ENCODE data around the gene SLC22A3.
"Not testable (repeated sequence)": the region's sequence is repeated elsewhere in the genome, so short reads cannot be mapped to it uniquely, and the experiment has no call there.

SLC22A3 gene

GRCh38 chr6:160336200-160336599, 12.0 kb upstream of the SLC22A3 start:
- DNase-seq (ENCODE audit: low spot score): no peak

GRCh38 chr6:160337301-160337700, 10.9 kb upstream of the SLC22A3 start:
- DNase-seq (ENCODE audit: low spot score): no peak

GRCh38 chr6:160337991-160338390, 10.2 kb upstream of the SLC22A3 start:
- no peak for DNase-seq (ENCODE audit: low spot score)

GRCh38 chr6:160343144-160343543, 5.0 kb upstream of the SLC22A3 start:
- no peak for DNase-seq (ENCODE audit: low spot score)

- no peak for DNase-seq (ENCODE audit: low spot score)
These were observed 3.9 kb upstream of the SLC22A3 start for GRCh38 chr6:160344271-160344670.

DNA sequence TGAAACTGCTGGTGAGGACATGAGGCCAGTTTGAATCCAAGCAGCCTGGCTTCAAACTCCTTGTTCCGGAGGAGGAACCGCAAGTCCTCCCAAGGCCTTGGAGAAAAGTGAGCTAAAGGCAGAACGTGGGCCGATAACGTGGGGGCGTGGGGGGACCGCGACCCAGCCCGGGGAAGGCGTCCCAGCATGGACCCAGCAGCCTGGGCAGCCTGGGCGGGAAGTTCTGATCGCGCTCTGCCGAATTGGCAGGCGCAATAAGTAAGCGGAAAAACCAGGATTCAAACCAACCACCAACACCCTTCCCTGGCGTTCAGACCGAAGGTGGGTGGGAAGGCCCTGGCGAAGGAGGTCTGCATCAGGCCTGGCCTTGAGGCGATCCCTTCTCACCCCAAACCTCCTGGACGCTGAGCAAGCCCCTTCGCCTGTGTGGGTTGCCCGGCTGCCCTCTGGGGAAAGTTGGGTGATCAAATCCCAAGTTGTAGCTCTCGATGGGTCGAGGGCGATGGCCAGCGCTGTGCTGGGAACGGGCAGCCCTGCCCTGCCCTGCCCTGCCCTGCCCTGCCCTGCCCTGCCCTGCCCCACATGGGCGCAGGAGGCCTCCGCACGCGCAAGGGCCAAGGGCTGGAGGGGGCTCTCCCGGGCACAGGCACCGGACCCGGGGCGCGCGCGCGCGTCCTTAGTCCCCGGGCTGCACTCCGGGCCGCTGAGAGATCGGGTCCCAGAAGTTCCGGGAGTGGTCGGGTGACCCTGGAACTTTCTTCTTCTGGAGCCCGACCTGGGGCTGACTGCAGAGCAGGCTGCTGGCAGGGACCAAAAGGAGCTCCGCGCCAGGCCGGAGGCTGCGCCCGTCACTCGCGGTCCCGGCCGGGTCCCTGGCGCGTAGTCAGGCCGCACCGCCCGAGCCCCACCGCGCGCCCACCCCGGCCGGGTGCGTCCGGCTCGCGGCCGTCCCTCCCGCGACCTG, 637 bp upstream of the SLC22A3 start:
- DNase-seq (ENCODE audit: low spot score): no peak

GRCh38 chr6:160349020-160349441, 853 bp downstream of the SLC22A3 start:
- DNase-seq (ENCODE audit: low spot score): no peak

GRCh38 chr6:160349814-160350350, 1.7 kb downstream of the SLC22A3 start:
- DNase-seq (ENCODE audit: low spot score): no peak

- DNase-seq (ENCODE audit: low spot score): no peak
These were observed 5.8 kb downstream of the SLC22A3 start for GRCh38 chr6:160353950-160354496.

DNA sequence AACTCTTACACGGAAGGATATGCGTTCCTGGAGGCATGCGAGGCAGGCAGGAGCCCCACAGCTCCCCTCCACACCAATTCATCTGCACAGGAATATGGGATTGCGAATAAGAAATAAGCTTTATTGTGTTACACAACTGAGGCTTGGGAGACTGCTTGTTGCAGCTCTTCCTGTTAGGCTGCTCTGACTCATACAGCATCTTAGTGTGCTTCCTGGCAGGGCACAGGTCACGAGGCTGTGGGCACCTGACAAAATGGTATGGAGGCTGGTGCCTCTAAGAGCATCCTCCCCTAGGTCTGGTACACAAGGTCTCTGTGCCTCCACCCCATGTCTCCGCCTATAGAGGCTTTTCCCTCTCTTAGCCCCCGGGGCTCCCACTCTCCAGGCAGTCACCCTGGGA, 6.8 kb downstream of the SLC22A3 start:
- DNase-seq (ENCODE audit: low spot score): no peak

DNA sequence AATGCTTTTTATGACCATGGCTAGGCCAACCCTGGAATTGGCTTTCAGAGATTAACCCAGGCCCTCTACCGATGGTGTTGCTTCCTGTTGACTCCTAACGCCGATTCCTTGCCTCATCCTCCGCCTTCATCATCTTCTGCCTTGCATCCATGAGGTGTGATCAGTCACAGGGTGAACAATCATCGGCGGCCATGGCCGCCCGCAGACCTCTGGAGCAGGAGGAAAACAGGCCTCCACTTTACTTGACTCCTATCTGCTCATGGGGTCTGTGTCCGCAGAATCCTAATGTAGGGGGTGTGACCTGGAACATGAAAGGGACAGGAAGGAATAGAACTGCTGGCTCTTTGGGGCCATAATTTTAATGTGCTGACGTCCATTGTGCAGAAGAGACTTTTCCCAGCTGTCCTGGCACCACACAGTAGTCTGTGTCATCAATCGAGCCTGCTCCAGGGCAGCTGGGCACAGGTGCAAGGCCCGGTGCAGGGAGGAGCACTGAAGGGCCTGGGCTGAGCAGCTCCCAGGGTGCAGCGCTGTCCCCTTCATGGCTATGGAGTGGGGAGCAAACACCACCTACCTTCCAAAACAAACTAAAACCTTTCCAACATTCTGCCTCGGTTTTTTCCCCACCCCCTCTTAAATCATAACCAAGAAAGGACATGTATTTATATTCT, 8.0 kb downstream of the SLC22A3 start:
- no peak for DNase-seq (ENCODE audit: low spot score)

DNA sequence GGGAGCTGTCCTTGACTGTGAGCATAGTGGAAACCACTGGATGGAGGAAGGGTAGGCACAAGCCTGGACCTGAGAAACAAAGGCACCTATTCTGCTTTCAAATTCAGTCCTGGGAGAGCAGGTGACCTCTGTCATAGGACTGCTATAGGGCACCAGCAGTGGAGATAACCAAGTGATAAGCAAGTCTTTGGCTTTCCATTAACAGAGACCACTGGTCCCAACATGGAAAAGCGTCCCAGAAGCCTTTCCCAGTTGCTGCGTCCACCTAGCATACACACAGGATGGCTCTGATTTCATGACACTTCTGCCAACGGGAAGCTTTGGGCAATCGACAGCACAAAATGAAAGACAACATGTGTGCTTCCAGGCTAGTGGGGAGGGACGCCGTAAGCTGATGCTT, 8.9 kb downstream of the SLC22A3 start:
- no peak for DNase-seq (ENCODE audit: low spot score)

DNA sequence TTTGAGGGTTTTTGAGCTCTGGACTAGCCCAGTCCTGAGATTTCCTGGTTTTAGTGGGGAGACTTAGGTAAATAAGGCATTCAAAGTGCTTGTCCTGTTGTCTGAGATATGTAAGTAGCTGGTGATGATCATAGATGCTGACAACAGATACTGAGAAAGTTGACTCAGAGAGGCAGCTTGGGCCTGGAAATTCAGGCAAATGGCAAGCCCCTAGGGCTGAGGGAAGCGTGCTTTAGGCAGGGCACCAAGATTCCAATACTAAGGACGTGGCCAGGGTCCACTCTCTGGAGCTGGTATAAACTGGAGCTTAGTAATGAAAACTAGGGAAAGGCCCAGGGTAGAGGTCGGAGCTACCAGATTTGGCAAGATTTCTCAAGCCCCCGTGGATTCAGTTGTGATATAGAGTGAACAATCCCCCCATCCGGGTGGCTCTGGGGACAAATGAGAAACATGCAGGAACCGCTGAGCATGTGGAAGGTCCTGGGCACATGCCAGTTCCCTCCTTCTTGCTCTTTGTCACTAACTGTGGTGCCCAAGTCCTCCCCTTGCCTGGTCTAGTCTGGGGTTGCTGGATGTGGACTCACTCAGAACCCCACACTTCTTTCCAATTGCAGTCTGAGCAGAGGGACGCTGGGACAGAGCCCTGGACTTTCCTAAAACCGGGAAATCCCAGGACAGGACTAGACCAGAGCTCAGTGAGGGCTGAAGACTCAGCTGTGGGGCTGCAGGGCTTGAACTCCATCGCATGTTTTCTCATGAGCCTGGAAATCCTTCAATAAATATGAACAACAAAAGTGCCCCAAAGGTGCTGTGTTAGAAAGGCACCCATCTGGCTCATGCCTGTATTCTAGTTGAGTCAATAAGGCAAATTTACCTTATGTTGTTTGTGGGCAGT, 10.3 kb downstream of the SLC22A3 start:
- DNase-seq (ENCODE audit: low spot score): no peak

DNA sequence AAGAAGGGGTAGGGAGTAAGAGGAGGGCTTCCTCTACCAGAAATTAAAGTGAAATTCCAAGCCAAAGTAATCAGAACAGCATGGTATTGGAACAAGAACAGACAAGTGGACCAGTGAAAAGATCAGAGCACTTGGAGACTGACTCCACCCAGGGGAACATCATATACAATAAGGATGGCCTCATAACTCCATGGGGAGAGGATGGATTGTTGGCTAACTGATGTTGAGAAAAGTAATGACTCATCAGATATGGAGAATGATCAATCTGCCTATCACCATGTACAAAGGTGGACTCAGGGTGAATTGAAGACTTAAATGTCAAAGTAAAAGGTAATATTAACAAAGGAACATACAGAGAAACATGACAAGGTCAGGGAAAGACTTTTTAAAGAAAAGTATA, 12.8 kb downstream of the SLC22A3 start:
- no peak for DNase-seq (ENCODE audit: low spot score)

- no peak for DNase-seq (ENCODE audit: low spot score)
These were observed 14.4 kb downstream of the SLC22A3 start for GRCh38 chr6:160362556-160362955.

GRCh38 chr6:160363016-160363996, 15.1 kb downstream of the SLC22A3 start:
- DNase-seq (ENCODE audit: low spot score): no peak

GRCh38 chr6:160365117-160365516, 16.9 kb downstream of the SLC22A3 start:
- DNase-seq (ENCODE audit: low spot score): no peak

DNA sequence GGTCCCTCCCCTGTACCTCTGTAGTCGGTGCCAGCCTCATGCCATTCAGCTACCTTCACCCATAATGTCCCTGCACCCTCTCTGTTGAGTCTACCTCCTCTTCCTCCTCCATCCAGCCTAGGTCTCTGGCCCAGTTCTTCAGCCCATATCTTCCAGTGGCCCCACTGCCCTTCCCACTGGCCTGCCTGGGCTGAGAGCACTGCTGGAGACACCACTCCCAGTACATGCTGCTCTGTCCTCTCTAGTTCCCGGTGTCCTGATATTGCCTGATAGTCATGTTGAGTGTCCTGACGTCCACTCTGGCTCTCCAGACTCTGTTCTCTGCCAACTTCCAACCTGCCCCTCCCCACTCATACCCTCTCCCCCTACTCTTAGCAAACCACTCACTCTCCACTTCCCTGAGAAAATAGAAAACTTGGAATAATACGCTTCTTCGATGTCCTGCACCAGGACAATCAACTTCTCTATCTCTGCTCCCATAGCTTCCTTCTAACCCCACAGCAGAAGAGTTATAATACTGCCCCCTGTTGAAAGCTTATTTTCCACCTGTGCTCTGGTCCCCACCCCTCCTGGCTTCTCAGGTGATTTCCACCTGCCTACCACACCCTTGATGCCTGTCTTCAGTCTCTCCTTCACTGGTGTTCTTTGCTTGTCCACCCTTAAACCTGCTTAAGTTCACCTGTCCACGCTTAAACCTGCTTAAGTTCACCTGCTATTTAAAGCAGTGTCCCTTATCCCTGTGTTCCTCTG, 19.8 kb downstream of the SLC22A3 start:
- DNase-seq (ENCODE audit: low spot score): no peak

DNA sequence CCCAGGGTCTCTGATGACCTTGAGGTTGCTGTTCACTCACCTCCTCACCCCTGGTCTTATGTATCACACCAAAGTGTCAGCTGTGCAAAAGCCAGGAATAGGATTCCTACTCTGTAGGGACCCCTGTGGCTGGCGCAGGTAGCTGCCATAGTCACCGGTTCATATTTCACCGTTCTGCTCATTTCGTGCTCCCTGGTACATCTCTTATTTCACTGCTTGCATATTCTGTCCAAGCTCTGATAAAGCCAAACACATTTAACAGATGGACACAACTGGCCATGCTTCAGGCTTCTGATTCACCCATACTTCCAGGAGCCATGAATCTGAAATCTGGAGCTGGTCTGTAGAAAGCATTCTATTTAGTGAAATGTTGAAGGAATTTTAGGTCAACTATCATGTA, 20.5 kb downstream of the SLC22A3 start:
- no peak for DNase-seq (ENCODE audit: low spot score)

GRCh38 chr6:160373601-160374000, 25.4 kb downstream of the SLC22A3 start:
- DNase-seq (ENCODE audit: low spot score): not testable (repeated sequence)

All from hepatic stellate cell (primary cell).